Keratinocyte (primary cell): ENCODE measurements around the gene BTN2A1. TPM values are rescaled to one million over a fixed set of nuclear protein-coding genes. Genes with fewer than 3 reads are reported as not detected.

ENCODE experiments used
- DNase-seq: peaks from one replicate; pipeline ENCODE4 v3.0.0-alpha.2; 2011; ENCODE audit warnings: low read depth, missing footprints, low spot score
- FAIRE-seq: peaks from 2 replicates; lab custom pipeline; 2011; peaks lifted over from hg19 to GRCh38; lab: Jason Lieb, UNC
- H2AFZ ChIP-seq: 2 replicates; pipeline ENCODE4 v1.6.0; 2012; ENCODE audit warnings: low read length, control low read depth, inconsistent platforms; ENCODE audit not compliant: control insufficient read depth
- H3K27ac ChIP-seq: 2 replicates; pipeline ENCODE4 v1.5.1; 2011; ENCODE audit warnings: low read length; ENCODE audit not compliant: control insufficient read depth, insufficient read depth
- H3K27me3 ChIP-seq: 3 replicates; pipeline ENCODE4 v1.6.0; 2011; ENCODE audit warnings: low read length; ENCODE audit not compliant: control insufficient read depth, insufficient read depth; ENCODE audit errors: extremely low read depth
- H3K36me3 ChIP-seq, 2 experiments: 2 replicates in 1 of 2; 3 replicates in 1 of 2; pipeline ENCODE4 v1.5.1; 2011; ENCODE audit warnings: low read length in 2 of 2, mild to moderate bottlenecking in 1 of 2; ENCODE audit not compliant: control insufficient read depth in 2 of 2, insufficient read depth in 2 of 2; ENCODE audit errors: extremely low read depth in 1 of 2
- H3K4me1 ChIP-seq: 3 replicates; pipeline ENCODE4 v1.5.1; 2011; ENCODE audit warnings: low read length; ENCODE audit not compliant: control insufficient read depth, insufficient read depth; ENCODE audit errors: extremely low read depth
- H3K4me2 ChIP-seq: 3 replicates; pipeline ENCODE4 v1.6.0; 2011; ENCODE audit warnings: low read depth, low read length; ENCODE audit not compliant: control insufficient read depth, insufficient read depth; ENCODE audit errors: extremely low read depth
- H3K4me3 ChIP-seq, 3 experiments: fragments of 200-600 bp in 1 of 3; sonication (generic) in 1 of 3; 2 replicates in 2 of 3; 3 replicates in 1 of 3; pipeline ENCODE4 v1.5.1; 2011 to 2016; ENCODE audit warnings: low read length in 3 of 3, mild to moderate bottlenecking in 3 of 3, control low read depth in 2 of 3, inconsistent platforms in 1 of 3, low read depth in 1 of 3, mixed read lengths in 1 of 3, mixed run types in 1 of 3, moderate library complexity in 1 of 3; ENCODE audit not compliant: control insufficient read depth in 2 of 3, insufficient read depth in 2 of 3; ENCODE audit errors: extremely low read depth in 1 of 3
- H3K79me2 ChIP-seq: 2 replicates; pipeline ENCODE4 v1.6.0; 2012; ENCODE audit warnings: low read length; ENCODE audit not compliant: control insufficient read depth, insufficient read depth
- H3K9ac ChIP-seq: 3 replicates; pipeline ENCODE4 v1.6.0; 2011; ENCODE audit warnings: low read length; ENCODE audit not compliant: control insufficient read depth, insufficient read depth; ENCODE audit errors: extremely low read depth
- H3K9me1 ChIP-seq: 3 replicates; pipeline ENCODE4 v1.6.0; 2011; ENCODE audit warnings: low read length; ENCODE audit not compliant: control insufficient read depth, insufficient read depth; ENCODE audit errors: extremely low read depth
- H3K9me3 ChIP-seq: 2 replicates; pipeline ENCODE4 v1.5.1; 2012; ENCODE audit warnings: low read depth, low read length; ENCODE audit not compliant: control insufficient read depth
- H4K20me1 ChIP-seq: 3 replicates; pipeline ENCODE4 v1.6.0; 2011; ENCODE audit warnings: low read length; ENCODE audit not compliant: control insufficient read depth, insufficient read depth; ENCODE audit errors: extremely low read depth
- CTCF ChIP-seq, 3 experiments: IDR thresholded peaks in 1 of 3; conservative IDR thresholded peaks in 1 of 3; optimal IDR thresholded peaks in 1 of 3; 2 replicates in 2 of 3; 3 replicates in 1 of 3; pipeline versions ENCODE3 to v1.5.1; 2011; ENCODE audit warnings: low read length in 3 of 3, mild to moderate bottlenecking in 3 of 3, moderate library complexity in 2 of 3, control low read depth in 1 of 3, inconsistent platforms in 1 of 3; ENCODE audit not compliant: insufficient read depth in 2 of 3; ENCODE audit errors: extremely low read depth in 1 of 3
- EZH2 ChIP-seq: IDR thresholded peaks from one replicate; pipeline ENCODE4 v1.6.1; 2012; ENCODE audit warnings: inconsistent platforms, mild to moderate bottlenecking, low read length, moderate library complexity
- dilution Hi-C: fragments of 300-500 bp; cut with MboI; formaldehyde crosslinking; loops from one replicate; pipeline ENCODE4 v1.7.0; 2020; ENCODE audit warnings: low sequenced_read_pairs; ENCODE audit not compliant: extremely low pct_ligation_motif_present
- polyA plus RNA-seq, 5 experiments: library from polyadenylated mRNA; depleted of rRNA in 3 of 5; stranded (reverse) in 3 of 5; stranded (forward) in 1 of 5; unstranded in 1 of 5; fragments of >200 nt; gene quantifications; 1 replicate in 1 of 5; 2 replicates in 3 of 5; 3 replicates in 1 of 5; pipeline versions ENCODE4 v1.2.1 to v1.2.3, GENCODE V29; 2011 to 2012; ENCODE audit warnings: missing spikeins in 2 of 5, low read depth in 1 of 5, low replicate concordance in 1 of 5

The BTN2A1 gene
- polyA plus RNA-seq, 1 donor (not counting 4 experiments of a cell fraction or from before 2014, with no cell fraction given), result 13.9 TPM

GRCh38 chr6:26473758-26474438 is 16.1 kb downstream of the BTN2A1 start:
- Histone ChIP-seq H3K9me3 (no peaks in the 10 kb centered on the region), H4K20me1 (no peaks in the 10 kb centered on the region), H3K36me3 (peaks cover 0 to 3% of the 10 kb centered on the region in 2 experiments), H3K4me3 (peak overlapping the region; percentile 36 to 67 (median 64)), H3K79me2 (no peaks in the 10 kb centered on the region), H3K9ac (peak overlapping the region; percentile 75), H3K4me1 (peaks cover 18% of the 10 kb centered on the region), H3K9me1 (no peaks in the 10 kb centered on the region), H3K27me3 (no peaks in the 10 kb centered on the region), H2AFZ (peak overlapping the region; percentile 85), H3K27ac (peak overlapping the region; percentile 77), H3K4me2 (peak overlapping the region; percentile 95)
- dilution Hi-C loops, result no loop called here
- DNase-seq, result peak; percentile 59
- TF ChIP-seq EZH2, result no peak
- no peak for TF ChIP-seq CTCF (optimal IDR thresholded peaks at IDR 0.05 in 1 of 3, IDR thresholded peaks at IDR 0.05 in 1 of 3, conservative IDR thresholded peaks at IDR 0.05 in 1 of 3; ENCODE audit: extremely low read depth in 1 of 3, insufficient read depth in 2 of 3, low read length in 3 of 3)
- peak; percentile 89 for FAIRE-seq

- peak overlapping the region; percentile 70 for H2AFZ ChIP-seq
- DNase-seq, result no peak
- H3K27me3 ChIP-seq, result no peaks in the 10 kb centered on the region
- H3K9me3 ChIP-seq, result no peaks in the 10 kb centered on the region
- peak overlapping the region; percentile 77 for H3K27ac ChIP-seq
- no peaks in the 10 kb centered on the region for H3K36me3 ChIP-seq
- H3K4me2 ChIP-seq, result peak overlapping the region; percentile 95
- H3K79me2 ChIP-seq, result no peaks in the 10 kb centered on the region
- H4K20me1 ChIP-seq, result no peaks in the 10 kb centered on the region
- no peaks in the 10 kb centered on the region for H3K9me1 ChIP-seq
- dilution Hi-C loops, result no loop called here
- peak overlapping the region; percentile 75 for H3K9ac ChIP-seq
- no peak for FAIRE-seq
- peaks cover 18% of the 10 kb centered on the region for H3K4me1 ChIP-seq
- H3K4me3 ChIP-seq, result peak overlapping the region; percentile 36 to 67 (median 64)
- TF ChIP-seq EZH2 (no peak), CTCF (optimal IDR thresholded peaks at IDR 0.05 in 1 of 3, IDR thresholded peaks at IDR 0.05 in 1 of 3, conservative IDR thresholded peaks at IDR 0.05 in 1 of 3; ENCODE audit: extremely low read depth in 1 of 3, insufficient read depth in 2 of 3, low read length in 3 of 3) (no peak)
These were observed 16.7 kb downstream of the BTN2A1 start for GRCh38 chr6:26474439-26474881.
